HCT116 (cell line): ENCODE data around the gene ACKR1. TPM values are rescaled to one million over a fixed set of nuclear protein-coding genes. Genes with fewer than 3 reads are reported as not detected.

Experiments used
- ATAC-seq: fragments of 200-7000 bp; cut with Tn5 transposase; 2 replicates; pipeline ENCODE4 v1.9.1; 2020; ENCODE audit warnings: mild to moderate bottlenecking, moderate library complexity
- BruUV-seq: library from RNA; stranded (reverse); fragments of 400-500 nt; replicated peaks from 2 replicates; lab custom pipeline; 2021; lab: Mats Ljungman, UMichigan
- CTCF ChIA-PET: fragments of 300-600 bp; sonication (Branson Sonifier 250); formaldehyde crosslinking; loops from one replicate; lab custom pipeline; 2021; ENCODE audit warnings: antibody characterized with exemption; lab: Charles Lee
- POLR2A ChIA-PET: fragments of 300-600, 350-600 bp; sonication (Branson Sonifier 250); formaldehyde crosslinking; loops from one replicate; lab custom pipeline; 2021; ENCODE audit warnings: antibody characterized with exemption; lab: Charles Lee
- RAD21 ChIA-PET, 2 experiments: fragments of 300-600 bp; sonication (Branson Sonifier 250); formaldehyde crosslinking; loops; one replicate each; lab custom pipeline; 2023; ENCODE audit warnings: low total read pairs in 2 of 2; ENCODE audit not compliant: uncharacterized antibody in 2 of 2, unreplicated experiment in 2 of 2, low non-redundant PET in 1 of 2; lab: Charles Lee
- DNase-seq: peaks from one replicate; pipeline ENCODE4 v3.0.0-alpha.2; 2010; ENCODE audit warnings: low read depth, low spot score
- H2AFZ ChIP-seq: fragments of 200-600 bp; shearing (Covaris generic), sonication (generic); 2 replicates; pipeline ENCODE4 v1.6.1; 2017; ENCODE audit warnings: low read depth, mixed run types, mixed read lengths, antibody characterized with exemption, low read length; ENCODE audit not compliant: poor library complexity, severe bottlenecking
- H3K27ac ChIP-seq: 2 replicates; pipeline ENCODE4 v1.5.1; 2012; ENCODE audit warnings: low read depth, low read length
- H3K27me3 ChIP-seq: fragments of 200-600 bp; sonication (generic); 2 replicates; pipeline ENCODE4 v1.6.1; 2016; ENCODE audit warnings: mixed run types, low read length, mixed read lengths; ENCODE audit not compliant: insufficient read depth
- H3K36me3 ChIP-seq, 2 experiments: fragments of 200-500 bp in 1 of 2; fragments of 200-600 bp in 1 of 2; sonication (Bioruptor generic) in 1 of 2; sonication (generic) in 1 of 2; 2 replicates each; pipeline versions ENCODE4 v1.5.1 to v1.6.1; 2014 to 2016; ENCODE audit warnings: low read length in 2 of 2, inconsistent platforms in 1 of 2, mixed read lengths in 1 of 2, mixed run types in 1 of 2; ENCODE audit not compliant: insufficient read depth in 2 of 2, control insufficient read depth in 1 of 2
- H3K4me1 ChIP-seq, 2 experiments: fragments of 200-600 bp in 1 of 2; sonication (generic) in 1 of 2; 2 replicates each; pipeline versions ENCODE4 v1.5.1 to v1.6.1; 2012 to 2017; ENCODE audit warnings: low read length in 2 of 2, inconsistent platforms in 1 of 2, mild to moderate bottlenecking in 1 of 2, mixed read lengths in 1 of 2, mixed run types in 1 of 2, moderate library complexity in 1 of 2; ENCODE audit not compliant: insufficient read depth in 2 of 2, control insufficient read depth in 1 of 2
- H3K4me2 ChIP-seq: fragments of 200-600 bp; sonication (generic); 2 replicates; pipeline ENCODE4 v1.6.1; 2017; ENCODE audit warnings: mixed run types, low read length, mixed read lengths
- H3K4me3 ChIP-seq, 2 experiments: fragments of 200-600 bp in 1 of 2; sonication (generic) in 1 of 2; replicated peaks in 1 of 2; 2 replicates each; pipeline ENCODE4 v1.5.1; 2011 to 2016; ENCODE audit warnings: low read length in 2 of 2, control low read depth in 1 of 2, low read depth in 1 of 2, mild to moderate bottlenecking in 1 of 2, mixed read lengths in 1 of 2, mixed run types in 1 of 2
- H3K79me2 ChIP-seq: fragments of 200-600 bp; sonication (generic); 2 replicates; pipeline ENCODE4 v1.6.1; 2017; ENCODE audit warnings: mild to moderate bottlenecking, mixed run types, low read length, moderate library complexity, mixed read lengths; ENCODE audit not compliant: insufficient read depth
- H3K9ac ChIP-seq: fragments of 200-600 bp; sonication (generic); 2 replicates; pipeline ENCODE4 v1.6.1; 2016; ENCODE audit warnings: low read length, mixed read lengths
- H3K9me2 ChIP-seq: fragments of 200-600 bp; sonication (generic), shearing (Covaris generic); 2 replicates; pipeline ENCODE4 v1.6.1; 2017; ENCODE audit warnings: mixed run types, mild to moderate bottlenecking, moderate library complexity; ENCODE audit not compliant: insufficient read depth
- H3K9me3 ChIP-seq, 2 experiments: fragments of 200-500 bp in 1 of 2; fragments of 200-600 bp in 1 of 2; sonication (Bioruptor generic) in 1 of 2; sonication (generic) in 1 of 2; 2 replicates each; pipeline ENCODE4 v1.6.1; 2014 to 2017; ENCODE audit warnings: low read length in 2 of 2, mixed read lengths in 2 of 2, inconsistent platforms in 1 of 2, low read depth in 1 of 2, mild to moderate bottlenecking in 1 of 2, mixed run types in 1 of 2, moderate library complexity in 1 of 2; ENCODE audit not compliant: control insufficient read depth in 1 of 2, insufficient read depth in 1 of 2
- H4K20me1 ChIP-seq: fragments of 200-600 bp; sonication (generic), shearing (Covaris generic); 2 replicates; pipeline ENCODE4 v1.6.1; 2017; ENCODE audit warnings: mixed run types, mild to moderate bottlenecking, moderate library complexity; ENCODE audit not compliant: insufficient read depth
- EGR1 ChIP-seq: IDR thresholded peaks from 2 replicates; pipeline ENCODE4 v1.6.1; 2012; ENCODE audit warnings: low read depth
- JUND ChIP-seq: IDR thresholded peaks from 2 replicates; pipeline ENCODE4 v1.6.1; 2012
- RAD21 ChIP-seq: IDR thresholded peaks from 2 replicates; pipeline ENCODE4 v1.6.1; 2012; ENCODE audit warnings: low read depth, mild to moderate bottlenecking
- intact Hi-C: fragments of 100-400 bp; cut with micrococcal nuclease; formaldehyde crosslinking; loops from 2 replicates; pipeline ENCODE4 v1.10.0; 2022
- total RNA-seq: library from RNA; stranded (reverse); gene quantifications from one replicate; pipeline ENCODE4 v1.2.1, GENCODE V29; 2021; ENCODE audit not compliant: unreplicated experiment

The ACKR1 gene
- total RNA-seq, 1 experiment from 2014 or later = not detected

GRCh38 chr1:159250638-159251216, 46.1 kb downstream of the ACKR1 start:
- no peaks in the 10 kb centered on the region for H3K79me2 ChIP-seq
- TF ChIP-seq JUND (no peak), RAD21 (peak; percentile 20), EGR1 (no peak)
- ChIA-PET POLR2A (no interaction called here), CTCF (interaction anchor here (0.8 kb wide), 1 partner anchor 525 kb away, joined by 3 read pairs; no protein-coding TSS in a partner anchor), RAD21 (no interaction called here)
- H3K4me1 ChIP-seq = no peaks in the 10 kb centered on the region
- H3K9me2 ChIP-seq = no peaks in the 10 kb centered on the region
- no peak for ATAC-seq
- no peak overlapping the region for H3K4me3 ChIP-seq
- no peaks in the 10 kb centered on the region for H3K27me3 ChIP-seq
- H3K4me2 ChIP-seq = no peak overlapping the region
- BruUV-seq = no TSS peak
- no peaks in the 10 kb centered on the region for H3K9me3 ChIP-seq
- no peaks in the 10 kb centered on the region for H3K36me3 ChIP-seq
- H3K27ac ChIP-seq = no peak overlapping the region
- no peak for DNase-seq
- H4K20me1 ChIP-seq = no peaks in the 10 kb centered on the region
- H2AFZ ChIP-seq = no peak overlapping the region
- intact Hi-C loops = no loop called here
- no peak overlapping the region for H3K9ac ChIP-seq

Other genes starting within 250 kb of the ACKR1 start
- gene IFI16, start 195.0 kb upstream of the ACKR1 start, total RNA-seq = 1.6 TPM
- gene AIM2, start 128.1 kb upstream of the ACKR1 start, total RNA-seq = not detected
- gene CADM3, start 33.3 kb upstream of the ACKR1 start, total RNA-seq = not detected
- gene FCER1A, start 97.5 kb downstream of the ACKR1 start, total RNA-seq = not detected
- gene OR10J4, start 227.3 kb downstream of the ACKR1 start, total RNA-seq = not detected
- gene OR10J1, start 234.8 kb downstream of the ACKR1 start, total RNA-seq = not detected